HG02981 (cell line): Measurements from ENCODE around the gene PLCD1.
"Not testable (repeated sequence)": the region's sequence is repeated elsewhere in the genome, so short reads cannot be mapped to it uniquely, and the experiment has no call there.

Source experiments
- ATAC-seq: cut with Tn5 transposase; IDR thresholded peaks from one replicate; pipeline ENCODE4 v1.9.1; 2021; ENCODE audit warnings: mild to moderate bottlenecking, moderate library complexity; ENCODE audit not compliant: unreplicated experiment

Gene PLCD1

DNA sequence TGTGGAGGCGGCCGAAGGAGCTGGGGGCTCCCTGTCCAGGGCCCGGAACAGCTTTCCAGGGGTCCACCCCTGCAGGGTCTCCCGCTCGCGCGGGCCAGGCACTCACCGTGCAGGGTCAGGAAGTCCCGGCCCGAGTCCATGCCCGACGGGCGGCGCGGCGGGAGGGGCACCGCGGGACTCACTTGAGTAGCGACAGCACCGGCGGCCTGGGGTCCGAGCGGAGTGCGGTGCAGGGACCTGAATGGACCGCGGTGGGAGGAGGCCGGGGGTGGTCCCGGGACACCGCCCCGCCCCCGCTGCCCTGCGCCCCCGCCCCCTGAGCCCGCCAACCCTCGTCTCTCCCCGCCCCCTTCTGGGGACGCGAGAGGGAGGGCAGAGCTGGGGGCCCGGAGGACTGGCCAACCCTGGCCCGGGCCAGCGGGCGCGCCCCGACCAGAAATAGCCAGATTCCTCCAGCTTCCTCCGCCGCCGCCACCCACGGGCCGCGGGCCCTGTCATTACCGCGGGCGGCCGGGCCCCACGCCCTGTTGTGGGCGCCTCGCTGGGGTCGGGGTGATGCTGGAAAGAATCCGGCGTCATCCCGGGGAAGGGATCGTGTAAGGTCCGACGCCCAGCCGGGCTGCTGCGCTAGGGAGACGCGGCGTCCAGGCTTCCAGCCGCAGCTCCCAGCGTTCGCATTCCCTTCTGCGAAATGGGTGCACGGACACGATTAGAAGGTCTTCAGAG lies at the start of gene PLCD1:
PLCD1 (minus strand) TSS at position 243 of the 726 bp plus-strand sequence; CDS start at position 140, 103 bp downstream.
- ATAC-seq = no peak

DNA sequence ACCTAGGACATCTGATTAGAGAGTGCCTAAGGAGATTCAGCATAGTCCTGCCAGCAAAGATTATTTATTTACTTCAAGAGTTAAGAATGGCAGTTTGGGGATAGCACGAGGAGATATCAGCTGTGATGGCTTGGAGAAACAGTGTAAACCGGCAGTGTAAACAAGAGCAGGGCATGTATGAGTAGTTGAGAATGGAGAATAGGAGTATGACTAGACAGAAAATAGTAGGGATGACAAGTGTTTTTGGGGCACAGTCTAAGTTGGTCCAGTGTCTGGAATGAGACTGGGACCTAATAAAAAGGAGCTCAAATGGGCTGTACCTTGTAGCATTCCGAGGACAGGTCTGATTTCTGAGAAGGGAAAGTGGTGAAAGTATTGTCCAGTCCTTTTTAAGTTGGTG lies 47.6 kb upstream of the PLCD1 start:
- ATAC-seq = not testable (repeated sequence)

DNA sequence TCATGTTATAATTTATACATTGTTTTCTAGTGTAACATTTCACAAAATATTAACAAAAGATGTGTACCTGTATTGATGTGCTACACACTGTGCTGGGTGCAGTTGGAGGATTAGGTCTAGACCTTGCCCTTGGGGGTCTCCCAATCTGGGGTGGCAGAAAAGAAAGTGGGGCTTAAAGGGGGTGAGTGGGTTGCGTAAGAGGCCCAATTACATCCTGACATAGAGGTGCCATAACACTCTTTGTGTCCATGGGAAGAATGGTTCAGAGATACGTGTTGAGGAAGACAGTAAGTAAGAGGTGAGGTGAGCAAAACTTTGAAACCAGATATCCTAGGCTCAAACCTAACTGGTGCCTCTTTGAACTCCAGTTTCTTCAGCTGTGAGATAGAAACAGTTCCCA lies 40.6 kb upstream of the PLCD1 start:
- no peak for ATAC-seq

DNA sequence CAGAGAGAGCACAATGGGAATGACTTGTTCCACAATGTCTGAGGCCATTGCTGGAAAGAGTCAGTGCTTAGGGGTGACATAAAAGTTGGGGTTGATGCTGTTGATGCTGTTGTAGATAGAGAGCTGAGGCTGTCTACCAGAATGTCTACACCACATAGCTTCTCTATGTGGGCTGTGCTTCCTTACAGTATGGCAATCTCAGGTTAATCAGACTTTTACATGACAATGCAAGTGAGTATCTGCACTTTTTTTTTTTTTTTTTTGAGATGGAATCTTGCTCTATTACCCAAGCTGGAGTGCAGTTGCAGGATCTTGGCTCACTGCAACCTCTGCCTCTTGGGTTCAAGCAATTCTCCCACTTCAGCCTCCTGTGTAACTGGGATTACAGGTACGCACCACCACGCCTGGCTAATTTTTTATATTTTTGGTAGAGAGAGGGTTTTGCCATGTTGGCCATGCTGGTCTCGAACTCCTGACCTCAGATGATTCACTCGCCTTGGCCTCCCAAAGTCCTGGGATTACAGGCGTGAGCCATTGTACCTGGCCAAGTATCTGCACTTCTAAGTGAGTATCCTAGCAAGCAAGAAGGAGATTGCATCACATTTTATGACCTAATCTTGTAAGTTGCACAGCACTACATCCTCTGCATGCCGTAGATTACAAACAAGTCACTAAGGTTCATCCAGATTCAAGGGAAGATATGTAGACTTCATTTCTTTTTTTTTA lies 38.2 kb upstream of the PLCD1 start:
- no peak for ATAC-seq

DNA sequence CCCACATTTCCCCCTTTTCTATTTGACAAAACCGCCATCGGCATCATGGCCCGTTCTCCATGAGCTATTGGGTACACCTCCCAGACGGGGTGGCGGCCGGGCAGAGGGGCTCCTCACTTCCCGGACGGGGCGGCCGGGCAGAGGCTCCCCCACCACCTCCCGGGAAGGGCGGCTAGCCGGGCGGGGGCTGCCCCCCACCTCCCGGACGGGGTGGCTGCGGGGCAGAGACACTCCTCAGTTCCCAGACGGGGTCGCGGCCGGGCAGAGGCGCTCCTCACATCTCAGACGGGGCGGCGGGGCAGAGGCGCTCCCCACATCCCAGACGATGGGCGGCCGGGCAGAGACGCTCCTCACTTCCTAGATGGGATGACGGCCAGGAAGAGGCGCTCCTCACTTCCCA lies 35.0 kb upstream of the PLCD1 start:
- not testable (repeated sequence) for ATAC-seq

DNA sequence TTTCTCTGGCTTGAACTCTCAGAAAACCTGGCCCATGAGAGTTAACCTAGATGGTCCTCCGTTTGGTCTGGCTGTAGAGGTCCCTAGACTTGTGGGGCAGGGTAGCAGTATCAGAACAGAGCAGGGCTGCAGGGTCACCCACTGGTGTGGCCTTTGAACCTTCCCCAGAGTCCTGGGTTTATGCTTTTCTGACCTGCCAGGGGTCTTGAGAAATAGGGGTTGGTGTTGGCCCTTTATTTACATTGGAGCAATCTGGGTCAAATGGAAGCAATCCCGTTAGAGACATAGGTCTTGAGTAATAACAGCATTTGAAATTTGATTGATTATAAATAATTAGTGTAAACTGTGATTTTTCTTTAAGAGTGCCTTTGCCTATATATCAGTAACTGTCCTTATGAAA lies 33.4 kb upstream of the PLCD1 start:
- ATAC-seq = no peak

DNA sequence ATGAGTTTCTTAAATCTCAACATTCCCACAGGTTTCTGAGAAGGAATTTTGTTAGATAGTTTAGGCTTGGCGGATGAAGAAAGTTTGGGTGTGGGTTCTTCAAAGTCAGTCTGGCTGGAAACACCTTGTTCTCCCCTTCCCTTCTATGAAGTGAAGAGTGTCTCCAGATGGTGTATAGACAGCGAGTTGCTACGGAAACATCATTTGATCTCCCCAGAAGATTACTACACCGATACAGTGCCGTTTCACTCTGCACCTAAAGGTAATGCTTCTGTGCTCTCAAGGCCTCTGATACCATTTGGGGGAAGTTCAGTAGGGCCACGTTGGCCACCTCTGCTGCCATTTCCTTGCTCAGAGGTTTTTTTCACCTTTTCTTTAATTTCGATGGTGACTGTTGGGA lies 30.1 kb upstream of the PLCD1 start:
- ATAC-seq = no peak

DNA sequence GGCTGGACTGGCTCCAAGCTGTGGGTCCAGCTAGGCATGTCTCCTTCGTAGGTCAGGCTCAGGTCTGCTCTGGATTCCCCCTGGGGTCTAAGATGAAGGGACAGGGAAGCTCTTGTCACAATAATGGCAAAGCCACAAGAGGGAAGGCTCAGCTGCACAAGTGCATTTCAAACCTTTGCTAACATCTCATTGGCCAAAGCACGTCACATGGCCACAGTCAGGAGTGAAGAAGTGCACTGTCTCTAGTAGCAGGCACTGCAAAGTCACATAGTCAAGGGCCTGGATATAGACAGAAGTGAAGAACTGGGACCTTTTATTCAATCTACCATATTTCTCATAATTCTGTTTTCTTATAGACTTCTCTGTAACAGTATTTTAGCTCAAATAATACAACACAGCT lies 29.7 kb upstream of the PLCD1 start:
- ATAC-seq = no peak

DNA sequence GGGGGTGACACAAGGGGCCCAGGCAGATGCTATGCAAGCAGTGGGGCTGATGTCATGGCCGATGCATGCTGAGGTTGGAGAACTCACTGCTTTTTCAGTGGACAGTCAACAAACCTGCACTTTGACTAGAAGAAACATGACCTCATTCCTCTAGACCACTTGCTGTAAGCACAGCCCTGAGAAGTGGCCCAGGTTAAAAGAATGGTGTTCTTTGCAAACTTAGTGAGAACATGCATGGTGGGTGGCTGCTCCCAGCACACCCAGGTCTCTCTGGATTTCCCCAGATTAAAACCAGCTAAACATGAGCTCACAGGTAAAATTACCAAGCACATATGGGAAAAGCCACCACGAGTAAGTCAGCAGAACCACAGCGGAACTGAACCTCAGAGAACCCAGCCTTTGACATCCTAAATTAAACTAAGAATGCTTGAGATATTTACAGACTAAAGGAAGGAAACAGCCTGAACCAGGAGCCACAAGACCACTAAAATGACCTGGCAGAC lies 25.1 kb upstream of the PLCD1 start:
- no peak for ATAC-seq

DNA sequence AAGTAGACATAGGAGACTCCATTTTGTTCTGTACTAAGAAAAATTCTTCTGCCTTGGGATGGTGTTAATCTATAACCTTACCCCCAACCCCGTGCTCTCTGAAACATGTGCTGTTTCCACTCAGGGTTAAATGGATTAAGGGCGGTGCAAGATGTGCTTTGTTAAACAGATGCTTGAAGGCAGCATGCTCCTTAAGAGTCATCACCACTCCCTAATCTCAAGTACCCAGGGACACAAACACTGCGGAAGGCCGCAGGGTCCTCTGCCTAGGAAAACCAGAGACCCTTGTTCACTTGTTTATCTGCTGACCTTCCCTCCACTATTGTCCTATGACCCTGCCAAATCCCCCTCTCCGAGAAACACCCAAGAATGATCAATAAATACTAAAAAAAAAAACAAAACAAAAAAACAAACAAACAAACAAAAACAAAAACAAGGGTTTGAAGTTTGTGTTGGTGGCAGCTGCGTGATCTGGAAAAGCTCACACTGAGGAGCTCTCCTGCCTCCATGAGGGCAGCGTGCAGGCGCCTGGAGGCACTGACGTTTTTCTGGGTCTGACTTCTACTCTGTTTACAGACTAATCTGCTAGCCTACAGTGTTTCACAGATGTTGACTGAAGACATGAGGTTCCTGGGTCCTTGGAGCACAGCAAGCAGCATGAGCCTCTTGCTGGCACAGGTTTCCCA lies 24.5 kb upstream of the PLCD1 start:
- not testable (repeated sequence) for ATAC-seq

DNA sequence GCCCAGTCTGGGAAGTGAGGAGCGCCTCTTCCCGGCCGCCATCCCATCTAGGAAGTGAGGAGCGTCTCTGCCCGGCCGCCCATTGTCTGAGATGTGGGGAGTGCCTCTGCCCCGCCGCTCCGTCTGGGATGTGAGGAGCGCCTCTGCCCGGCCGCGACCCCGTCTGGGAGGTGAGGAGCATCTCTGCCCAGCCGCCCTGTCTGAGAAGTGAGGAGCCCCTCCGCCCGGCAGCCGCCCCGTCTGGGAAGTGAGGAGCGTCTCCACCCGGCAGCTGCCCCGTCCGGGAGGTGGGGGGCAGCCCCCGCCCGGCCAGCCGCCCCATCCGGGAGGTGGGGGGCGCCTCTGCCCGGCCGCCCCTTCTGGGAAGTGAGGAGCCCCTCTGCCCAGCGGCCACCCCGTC lies 23.8 kb upstream of the PLCD1 start:
- not testable (repeated sequence) for ATAC-seq

DNA sequence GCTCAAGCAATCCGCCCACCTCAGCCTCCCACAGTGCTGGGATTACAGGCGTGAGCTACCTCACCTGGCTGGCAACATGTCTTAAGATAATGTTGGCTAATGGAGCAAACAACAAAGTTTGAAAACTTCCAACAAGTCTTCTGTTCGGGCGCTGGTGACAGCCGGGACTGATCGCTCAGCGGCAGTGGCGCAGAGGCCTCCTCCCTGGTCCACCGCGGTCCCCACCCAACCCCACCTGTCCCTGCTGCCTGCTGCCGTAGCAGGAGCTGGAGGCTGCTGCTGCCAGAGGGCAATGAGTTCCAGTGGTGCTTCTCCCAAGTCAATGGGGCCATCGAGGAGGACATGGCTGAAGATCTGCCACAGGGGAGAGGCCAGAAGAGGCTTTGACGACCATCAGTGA lies 21.7 kb upstream of the PLCD1 start:
- no peak for ATAC-seq

DNA sequence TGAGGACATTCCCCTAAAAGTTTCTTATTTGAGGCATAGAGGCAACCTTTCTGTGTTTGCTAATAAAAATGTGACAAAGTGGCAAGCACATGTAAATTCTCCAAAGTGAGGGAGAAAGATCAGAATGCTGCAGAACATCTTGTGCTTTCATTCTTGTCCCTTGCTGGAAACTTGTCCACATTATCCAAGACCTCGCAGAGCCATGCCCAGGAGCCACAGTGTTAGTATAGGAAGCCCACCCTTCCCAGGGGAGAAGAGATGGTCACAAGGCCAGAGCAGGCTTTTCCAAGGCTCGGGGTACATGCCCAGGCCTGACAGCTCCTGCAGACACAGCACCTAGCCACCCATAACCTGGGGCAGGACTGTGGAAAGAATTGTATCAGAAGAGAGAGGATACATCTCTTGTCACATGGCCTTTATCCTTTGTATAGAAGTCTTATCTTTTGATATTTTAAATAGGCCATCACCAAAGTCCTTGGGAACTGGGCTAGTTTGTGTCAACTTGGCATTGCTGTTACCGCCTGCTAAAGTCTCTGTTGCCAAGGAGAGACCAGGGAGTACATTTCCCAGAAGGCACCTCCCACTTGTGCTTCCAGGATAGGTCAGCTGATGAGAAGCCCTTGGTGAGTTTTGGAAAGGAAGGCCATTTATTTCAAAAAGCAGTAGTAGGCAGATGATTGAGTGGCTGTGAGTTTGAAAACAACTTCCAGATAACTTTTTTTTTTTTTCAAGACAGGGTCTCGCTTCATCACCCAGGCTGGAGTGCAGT lies 20.1 kb upstream of the PLCD1 start:
- ATAC-seq = no peak

DNA sequence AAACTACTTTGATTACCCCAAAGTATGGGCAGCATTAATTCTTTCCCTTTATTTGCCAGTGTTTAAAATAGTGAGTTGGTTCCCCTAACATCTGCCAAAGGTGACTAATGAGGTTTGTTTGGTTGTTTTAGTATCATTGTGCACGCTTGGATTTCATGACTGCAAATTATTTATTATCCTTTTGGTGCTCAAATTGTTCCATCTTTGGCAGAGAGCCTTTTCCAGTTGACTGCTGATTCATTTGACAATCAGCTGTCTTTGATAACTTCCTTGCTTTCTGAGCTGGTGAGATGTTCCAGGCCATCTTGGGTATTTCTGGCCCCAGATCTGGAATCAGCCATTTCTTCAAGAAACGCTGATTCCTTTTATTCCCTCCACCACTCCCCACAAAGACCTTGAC lies 18.5 kb upstream of the PLCD1 start:
- no peak for ATAC-seq

DNA sequence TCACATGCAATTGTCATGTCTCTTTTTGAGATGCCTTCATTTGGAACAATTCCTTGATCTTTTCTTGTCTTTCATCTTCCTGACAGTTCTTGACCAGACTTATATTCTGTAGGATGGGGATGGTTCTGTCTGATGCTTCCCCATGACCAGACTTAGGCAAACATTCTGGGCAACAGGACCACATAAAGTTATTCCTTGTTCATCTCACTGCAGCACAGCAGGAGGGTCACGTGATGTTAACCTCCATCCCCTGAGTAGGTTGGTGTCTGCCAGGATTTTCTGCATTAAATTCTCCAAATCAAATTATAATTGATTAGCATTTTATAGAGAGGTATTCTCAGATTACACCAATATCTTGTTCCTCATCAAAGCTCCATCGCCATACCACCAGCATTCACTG lies 17.4 kb upstream of the PLCD1 start:
- ATAC-seq = no peak

DNA sequence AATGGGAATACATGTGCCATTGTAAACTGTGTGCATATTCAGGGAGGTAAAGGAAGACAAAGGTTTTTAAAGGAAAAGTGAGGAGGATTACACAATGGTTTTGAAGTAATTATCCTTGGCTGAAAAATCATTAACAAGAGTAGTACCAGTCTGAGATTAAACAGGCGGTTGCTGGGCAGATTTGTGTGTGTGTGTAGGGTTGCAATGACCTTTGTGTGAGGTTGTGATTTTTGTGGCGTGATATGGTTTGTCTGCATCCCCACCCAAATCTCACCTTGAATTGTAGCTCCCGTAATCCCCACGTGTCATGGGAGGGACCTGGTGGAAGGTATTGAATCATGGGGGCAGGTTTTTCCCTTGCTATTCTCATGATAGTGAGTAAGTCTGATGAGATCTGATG lies 16.6 kb upstream of the PLCD1 start:
- no peak for ATAC-seq

DNA sequence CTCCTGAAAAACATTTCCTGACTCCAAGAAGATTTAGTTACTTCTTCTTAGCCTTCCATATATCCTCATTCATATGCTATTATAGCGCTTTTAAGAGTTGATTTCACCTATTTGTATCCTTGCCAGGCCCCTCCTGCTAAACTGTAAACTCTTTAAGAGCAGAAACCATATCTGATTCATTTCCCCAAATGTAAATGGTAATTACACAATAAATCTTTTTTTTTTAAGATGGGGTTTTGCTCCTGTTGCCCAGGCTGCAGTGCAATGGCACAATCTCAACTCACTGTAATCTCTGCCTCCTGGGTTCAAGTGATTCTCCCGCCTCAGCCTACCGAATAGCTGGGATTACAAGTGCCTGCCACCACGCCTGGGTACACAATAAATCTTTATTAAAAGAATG lies 14.0 kb upstream of the PLCD1 start:
- ATAC-seq = no peak

DNA sequence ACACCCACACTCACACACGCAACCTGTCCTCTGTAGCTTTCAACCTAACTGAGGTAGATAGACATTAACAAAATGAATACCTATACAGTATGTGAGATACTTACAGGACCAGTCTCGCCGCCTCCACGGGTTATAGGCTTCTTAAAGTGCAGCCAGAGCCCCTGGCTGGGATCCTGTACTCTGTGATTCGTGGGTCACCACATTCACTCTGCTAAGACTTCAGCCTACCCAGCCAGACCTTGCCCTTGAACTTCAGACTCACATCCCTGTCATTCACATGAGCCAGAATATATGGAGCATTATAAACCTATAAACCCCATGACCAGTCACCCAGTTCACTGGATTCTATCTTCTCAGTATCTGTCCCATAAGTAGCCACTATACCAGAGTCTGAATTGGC lies 11.0 kb upstream of the PLCD1 start:
- no peak for ATAC-seq

DNA sequence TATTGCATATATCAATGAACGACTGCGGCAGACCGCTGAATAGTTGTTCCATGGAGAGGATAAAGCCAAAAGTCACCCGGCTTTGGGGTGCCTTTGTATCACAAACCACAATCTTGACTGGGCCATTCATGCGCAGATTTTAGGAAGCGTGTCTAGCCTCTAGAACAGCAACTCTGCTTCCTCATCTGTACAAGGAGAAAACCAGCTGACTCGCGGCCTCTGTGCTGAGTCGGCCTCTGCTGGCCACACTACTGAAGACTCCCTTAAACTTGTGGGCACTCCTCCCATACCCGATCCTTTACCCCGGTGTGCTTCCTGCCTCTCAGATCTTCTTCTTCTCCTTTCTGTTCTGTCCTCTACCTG lies 10.4 kb upstream of the PLCD1 start:
- peak; percentile 40 for ATAC-seq

DNA sequence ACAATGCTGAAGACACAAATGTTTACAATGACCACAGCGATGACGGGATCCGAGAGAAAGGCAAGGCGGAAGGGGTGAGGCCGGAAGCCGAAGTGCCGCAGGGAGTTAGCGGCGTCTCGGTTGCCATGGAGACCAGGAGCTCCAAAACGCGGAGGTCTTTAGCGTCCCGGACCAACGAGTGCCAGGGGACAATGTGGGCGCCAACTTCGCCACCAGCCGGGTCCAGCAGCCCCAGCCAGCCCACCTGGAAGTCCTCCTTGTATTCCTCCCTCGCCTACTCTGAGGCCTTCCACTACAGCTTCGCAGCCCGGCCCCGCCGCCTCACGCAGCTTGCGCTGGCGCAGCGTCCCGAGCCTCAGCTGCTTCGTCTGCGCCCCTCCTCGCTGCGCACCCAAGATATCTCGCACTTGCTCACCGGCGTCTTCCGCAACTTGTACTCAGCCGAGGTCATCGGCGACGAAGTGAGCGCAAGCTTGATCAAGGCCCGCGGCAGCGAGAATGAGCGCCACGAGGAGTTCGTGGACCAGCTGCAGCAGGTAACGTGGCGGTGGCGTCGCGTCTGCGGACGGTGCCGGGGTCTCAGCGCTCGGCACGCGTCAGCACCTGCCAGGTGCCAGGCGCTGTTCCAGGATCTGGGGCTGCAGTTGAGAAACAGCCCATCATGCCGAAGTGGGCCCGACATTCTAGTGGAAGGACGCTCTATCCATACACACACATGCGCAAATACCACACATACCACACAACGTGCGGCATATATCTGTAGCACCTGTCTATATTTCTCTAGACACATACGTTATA lies 9.9 kb upstream of the PLCD1 start, which contains the start of gene DLEC1:
DLEC1 (plus strand) TSS at position 108 of the 798 bp plus-strand sequence; CDS start at position 126, 18 bp downstream.
- ATAC-seq = peak; percentile 91
